HepG2 (cell line): ENCODE measurements around the gene DTYMK. TPM values are rescaled to one million over a fixed set of nuclear protein-coding genes. Genes with fewer than 3 reads are reported as not detected.
A peak's percentile ranks its signal among the peaks of the same experiment; 100 is the strongest.

Source experiments
- ATAC-seq: fragments of 200-7000 bp; cut with Tn5 transposase; 3 replicates; pipeline ENCODE4 v1.9.1; 2020; ENCODE audit warnings: mild to moderate bottlenecking, moderate library complexity
- BruUV-seq: library from RNA; stranded (reverse); fragments of 400-500 nt; replicated peaks from 2 replicates; lab custom pipeline; 2021; lab: Mats Ljungman, UMichigan
- CTCF ChIA-PET: fragments of 300-600 bp; formaldehyde crosslinking; extraction: SDS; loops from one replicate; lab custom pipeline; 2021; ENCODE audit warnings: low total read pairs, inconsistent platforms, low intra/inter-chr PET ratio; lab: Yijun Ruan, JAX
- POLR2A ChIA-PET: fragments of 350-600 bp; sonication (Branson Sonifier 250); formaldehyde crosslinking; loops from one replicate; lab custom pipeline; 2020; ENCODE audit warnings: antibody characterized with exemption, inconsistent platforms; lab: Yijun Ruan, JAX
- DNase-seq: peaks from one replicate; pipeline ENCODE4 v3.0.0-alpha.2; 2015; ENCODE audit warnings: low spot score
- FAIRE-seq: peaks from 3 replicates; lab custom pipeline; 2011; peaks lifted over from hg19 to GRCh38; lab: Jason Lieb, UNC
- H2AFZ ChIP-seq: one replicate; pipeline ENCODE4 v1.6.1; 2011; ENCODE audit warnings: low read length, inconsistent platforms
- H3K27ac ChIP-seq: fragments of 300-600 bp; 3 replicates; pipeline ENCODE4 v1.8.0; 2011; ENCODE audit warnings: mixed run types, mild to moderate bottlenecking, mixed read lengths, low read length, inconsistent platforms; ENCODE audit not compliant: insufficient read depth; ENCODE audit errors: extremely low read length
- H3K27me3 ChIP-seq, 2 experiments: fragments of 200-600 bp in 1 of 2; 2 replicates in 1 of 2; 3 replicates in 1 of 2; pipeline versions ENCODE4 v1.6.0 to v1.8.0; 2011; ENCODE audit warnings: low read length in 2 of 2, mild to moderate bottlenecking in 2 of 2, moderate library complexity in 2 of 2, inconsistent platforms in 1 of 2; ENCODE audit not compliant: insufficient read depth in 2 of 2, control insufficient read depth in 1 of 2
- H3K36me3 ChIP-seq, 2 experiments: fragments of 200-600 bp in 1 of 2; replicated peaks in 1 of 2; 2 replicates in 1 of 2; 3 replicates in 1 of 2; pipeline versions ENCODE4 v1.5.1 to v1.8.0; 2011; ENCODE audit warnings: low read length in 2 of 2, inconsistent platforms in 1 of 2; ENCODE audit not compliant: insufficient read depth in 2 of 2, control insufficient read depth in 1 of 2
- H3K4me1 ChIP-seq: 2 replicates; pipeline ENCODE4 v1.5.1; 2012; ENCODE audit warnings: low read length, inconsistent platforms; ENCODE audit not compliant: insufficient read depth
- H3K4me2 ChIP-seq: 2 replicates; pipeline ENCODE4 v1.6.0; 2011; ENCODE audit warnings: low read depth, low read length, inconsistent platforms
- H3K4me3 ChIP-seq, 3 experiments: fragments of 200-600 bp in 1 of 3; sonication (generic), shearing (Covaris generic) in 1 of 3; replicated peaks in 1 of 3; 2 replicates each; pipeline ENCODE4 v1.5.1; 2011 to 2016; ENCODE audit warnings: low read length in 3 of 3, inconsistent platforms in 2 of 3, low read depth in 2 of 3, mild to moderate bottlenecking in 2 of 3, control low read depth in 1 of 3, mixed read lengths in 1 of 3; ENCODE audit not compliant: insufficient read depth in 1 of 3
- H3K79me2 ChIP-seq: one replicate; pipeline ENCODE4 v1.6.1; 2011; ENCODE audit warnings: low read length, inconsistent platforms; ENCODE audit not compliant: insufficient read depth
- H3K9ac ChIP-seq: 2 replicates; pipeline ENCODE4 v1.6.0; 2011; ENCODE audit warnings: mild to moderate bottlenecking, low read depth, low read length, inconsistent platforms; ENCODE audit not compliant: insufficient read depth
- H3K9me3 ChIP-seq: 2 replicates; pipeline ENCODE4 v1.5.1; 2012; ENCODE audit warnings: mild to moderate bottlenecking, low read length
- H4K20me1 ChIP-seq: 2 replicates; pipeline ENCODE4 v1.6.0; 2011; ENCODE audit warnings: inconsistent platforms, mild to moderate bottlenecking, low read length, moderate library complexity; ENCODE audit not compliant: insufficient read depth
- CCDC6 ChIP-seq: sonication (generic); formaldehyde crosslinking; IDR thresholded peaks from 2 replicates; pipeline ENCODE4 v1.8.1; 2022; ENCODE audit warnings: mild to moderate bottlenecking, missing genetic modification reagents, moderate library complexity
- ETV6 ChIP-seq: sonication (generic); formaldehyde crosslinking; conservative IDR thresholded peaks from 2 replicates; pipeline ENCODE4 v1.4.0; 2020; ENCODE audit warnings: missing genetic modification reagents
- FOXP4 ChIP-seq: sonication (generic); formaldehyde crosslinking; IDR thresholded peaks from 2 replicates; pipeline ENCODE4 v1.4.0; 2020; ENCODE audit warnings: missing genetic modification reagents
- GATAD2A ChIP-seq: IDR thresholded peaks from 2 replicates; pipeline ENCODE4 v1.6.1; 2016
- HDAC2 ChIP-seq: sonication (generic); formaldehyde crosslinking; IDR thresholded peaks from 2 replicates; pipeline ENCODE4 v1.4.0; 2020; ENCODE audit warnings: missing genetic modification reagents
- HNRNPH1 ChIP-seq: fragments of 200-400 bp; formaldehyde crosslinking; optimal IDR thresholded peaks from 2 replicates; pipeline ENCODE3; 2017; ENCODE audit warnings: mild to moderate bottlenecking, low read depth, low read length
- HNRNPUL1 ChIP-seq: fragments of 200-400 bp; formaldehyde crosslinking; IDR thresholded peaks from 2 replicates; pipeline ENCODE4 v1.6.1; 2017; ENCODE audit warnings: low read depth, mild to moderate bottlenecking, low read length, moderate library complexity
- KMT2B ChIP-seq: IDR thresholded peaks from 2 replicates; pipeline ENCODE4 v1.6.1; 2016; ENCODE audit warnings: missing genetic modification reagents, missing compliant biosample characterization
- PHF20 ChIP-seq: sonication (generic); formaldehyde crosslinking; IDR thresholded peaks from 2 replicates; pipeline ENCODE4 v1.5.0; 2020; ENCODE audit warnings: mild to moderate bottlenecking, missing genetic modification reagents
- TBX2 ChIP-seq: sonication (generic); formaldehyde crosslinking; IDR thresholded peaks from 2 replicates; pipeline ENCODE4 v1.5.0; 2020; ENCODE audit warnings: missing genetic modification reagents, mild to moderate bottlenecking, borderline replicate concordance
- ZNF326 ChIP-seq: sonication (generic); formaldehyde crosslinking; IDR thresholded peaks from 2 replicates; pipeline ENCODE4 v1.4.0; 2020; ENCODE audit warnings: missing genetic modification reagents, borderline replicate concordance
- ZNF446 ChIP-seq: sonication (generic); formaldehyde crosslinking; IDR thresholded peaks from 2 replicates; pipeline ENCODE4 v1.5.0; 2020; ENCODE audit warnings: mild to moderate bottlenecking, missing genetic modification reagents
- ZNF546 ChIP-seq: sonication (generic); formaldehyde crosslinking; conservative IDR thresholded peaks from 2 replicates; pipeline ENCODE4 v1.8.1; 2023; ENCODE audit warnings: mild to moderate bottlenecking, missing genetic modification reagents
- ZNF598 ChIP-seq: sonication (generic); formaldehyde crosslinking; IDR thresholded peaks from 2 replicates; pipeline ENCODE4 v1.5.1; 2020; ENCODE audit warnings: mild to moderate bottlenecking, missing genetic modification reagents, borderline replicate concordance
- ZNF709 ChIP-seq: sonication (generic); formaldehyde crosslinking; IDR thresholded peaks from 2 replicates; pipeline ENCODE4 v1.5.0; 2020; ENCODE audit warnings: mild to moderate bottlenecking, missing genetic modification reagents
- ZNF790 ChIP-seq: sonication (generic); formaldehyde crosslinking; IDR thresholded peaks from 2 replicates; pipeline ENCODE4 v1.8.0; 2022; ENCODE audit warnings: missing genetic modification reagents, mild to moderate bottlenecking, borderline replicate concordance
- ZSCAN22 ChIP-seq: sonication (generic); formaldehyde crosslinking; IDR thresholded peaks from 2 replicates; pipeline ENCODE4 v1.4.0; 2020; ENCODE audit warnings: mild to moderate bottlenecking, missing genetic modification reagents
- ZSCAN30 ChIP-seq: sonication (generic); formaldehyde crosslinking; IDR thresholded peaks from 2 replicates; pipeline ENCODE4 v1.5.0; 2020; ENCODE audit warnings: mild to moderate bottlenecking, missing genetic modification reagents
- ZSCAN5A ChIP-seq: sonication (generic); formaldehyde crosslinking; IDR thresholded peaks from 2 replicates; pipeline ENCODE4 v1.8.0; 2022; ENCODE audit warnings: mild to moderate bottlenecking, missing genetic modification reagents, borderline replicate concordance
- ZZZ3 ChIP-seq: sonication (generic); formaldehyde crosslinking; IDR thresholded peaks from 2 replicates; pipeline ENCODE4 v1.4.0; 2020; ENCODE audit warnings: missing genetic modification reagents, mild to moderate bottlenecking, borderline replicate concordance
- WGBS: methylation state at CpG from one replicate; pipeline ENCODE4 v1.1.6; 2017; ENCODE audit warnings: low lambda C conversion rate; 5-methylcytosine and 5-hydroxymethylcytosine counted together
- in situ Hi-C: cut with HindIII; loops from 2 replicates; pipeline ENCODE4 v1.10.0; 2017; ENCODE audit warnings: low pct_unique_long_range_greater_than_20kb; ENCODE audit not compliant: extremely low pct_ligation_motif_present
- intact Hi-C: fragments of 100-400 bp; cut with micrococcal nuclease; formaldehyde crosslinking; loops from one replicate; pipeline ENCODE4 v1.10.0; 2022; ENCODE audit not compliant: unreplicated experiment
- polyA plus RNA-seq, 8 experiments: library from polyadenylated mRNA; depleted of rRNA in 3 of 8; stranded (reverse) in 7 of 8; unstranded in 1 of 8; fragments of >200 nt; fragmentation: Illumina TruSeq in 4 of 8; extraction: Trizol in 4 of 8; gene quantifications; 2 replicates each; pipeline versions ENCODE4 v1.2.1 to v1.2.3, GENCODE V29; 2011 to 2016; ENCODE audit warnings: low read depth in 4 of 8, missing spikeins in 1 of 8, mixed read lengths in 1 of 8; ENCODE audit not compliant: insufficient read depth in 1 of 8
- total RNA-seq, 5 experiments: library from RNA; depleted of rRNA; stranded (reverse); fragments of >200 nt; fragmentation: Illumina TruSeq; extraction: Trizol; gene quantifications; 2 replicates each; pipeline ENCODE4 v1.2.3, GENCODE V29; 2016; ENCODE audit warnings: low read depth in 1 of 5

The DTYMK gene
- total and polyA plus RNA-seq, 2 of the 13 experiments (the other 11 are each of a cell fraction or from before 2014, with no cell fraction given), result 57.5 to 134 TPM

- in situ Hi-C loops, result loop anchor here (25.0 kb wide), 1 partner anchor 775 kb away; the partner anchor contains the start of gene AGXT
- Histone ChIP-seq H3K36me3 (peaks cover 18 to 39% of the 10 kb centered on the region in 2 experiments), H3K9me3 (no peaks in the 10 kb centered on the region), H3K4me1 (peaks cover 55% of the 10 kb centered on the region), H3K27me3 (no peaks in the 10 kb centered on the region; a peak in 1 of 5 replicates), H3K79me2 (peaks cover 84% of the 10 kb centered on the region), H3K4me2 (peak within 1 kb of the TSS; percentile 95), H2AFZ (no peak within 1 kb of the TSS), H3K9ac (peak within 1 kb of the TSS; percentile 100), H4K20me1 (peaks cover 41% of the 10 kb centered on the region), H3K4me3 (peak within 1 kb of the TSS; percentile 95 to 100 (median 99)), H3K27ac (peak within 1 kb of the TSS; percentile 100)
- ChIA-PET CTCF (interaction anchor here (1.5 kb wide), 1 partner anchor 22 kb away, joined by 4 read pairs; no protein-coding TSS in a partner anchor), POLR2A (interaction anchor here (1.0 to 1.6 kb wide), 8 partner anchors 9 to 79 kb away, joined by 3 to 7 read pairs (median 4); partner anchors contain the start of genes BOK, DTYMK and ING5)
- intact Hi-C loops, result loop anchor here (2.0 kb wide), 1 partner anchor 320 kb away; no protein-coding TSS in a partner anchor
- no peak for FAIRE-seq
- peak; percentile 76 for DNase-seq
- ATAC-seq, result peak; percentile 76
- under 1% methylated on average over 77 of the region's 123 CpGs for WGBS
- no TSS peak for BruUV-seq
- TF ChIP-seq ZZZ3 (0 out of 2 replicates have a peak, but pooled peaks have one; percentile 63), KMT2B (CRISPR knock-in tag) (peak; percentile 96), CCDC6 (CRISPR knock-in tag) (peak; percentile 37), FOXP4 (peak; percentile 47; the same call in 1 of the 2 replicates), HNRNPUL1 (peak; percentile 73; the same call in 1 of the 2 replicates), GATAD2A (no peak), ETV6 (peak; percentile 59), HDAC2 (CRISPR knock-in tag) (peak; percentile 79; the same call in 1 of the 2 replicates), ZNF709 (CRISPR knock-in tag) (peak; percentile 38), ZNF790 (CRISPR knock-in tag) (peak; percentile 82; the same call in 1 of the 2 replicates), TBX2 (CRISPR knock-in tag) (peak; percentile 94), ZNF446 (CRISPR knock-in tag) (peak; percentile 72; the same call in 1 of the 2 replicates), PHF20 (CRISPR knock-in tag) (peak; percentile 93), ZSCAN30 (no peak), HNRNPH1 (no peak), ZNF598 (CRISPR knock-in tag) (no peak; the same call in 1 of the 2 replicates), ZSCAN22 (CRISPR knock-in tag) (0 out of 2 replicates have a peak, but pooled peaks have one; percentile 42), ZSCAN5A (CRISPR knock-in tag) (no peak), ZNF546 (CRISPR knock-in tag) (0 out of 2 replicates have a peak, but pooled peaks have one; percentile 71), ZNF326 (CRISPR knock-in tag) (no peak)
Measured at GRCh38 chr2:241637018-241637794, 49.4 kb downstream of the DTYMK start, which contains the start of the genes ATG4B and THAP4. Gene ATG4B, plus strand, starts transcription at chr2:241637693. Its CDS starts 22 bp downstream, at chr2:241637715. Gene THAP4, minus strand, starts transcription at chr2:241637158. Its CDS starts 141 bp downstream, at chr2:241637017.
